MM.1S (cell line): Measurements from ENCODE around the gene CTNNA1.

Source experiments
- EZH2phosphoT487 ChIP-seq: fragments of 300-600 bp; sonication (generic); IDR thresholded peaks from 2 replicates; pipeline ENCODE4 v1.6.1; 2018; ENCODE audit warnings: antibody characterized with exemption, low read length
- TF ChIP-seq, protein P1 (sequence below): fragments of 300-600 bp; sonication (generic); IDR thresholded peaks from 2 replicates; pipeline ENCODE4 v1.5.1; 2016; ENCODE audit warnings: antibody characterized with exemption, low read length, mixed read lengths

DNA sequence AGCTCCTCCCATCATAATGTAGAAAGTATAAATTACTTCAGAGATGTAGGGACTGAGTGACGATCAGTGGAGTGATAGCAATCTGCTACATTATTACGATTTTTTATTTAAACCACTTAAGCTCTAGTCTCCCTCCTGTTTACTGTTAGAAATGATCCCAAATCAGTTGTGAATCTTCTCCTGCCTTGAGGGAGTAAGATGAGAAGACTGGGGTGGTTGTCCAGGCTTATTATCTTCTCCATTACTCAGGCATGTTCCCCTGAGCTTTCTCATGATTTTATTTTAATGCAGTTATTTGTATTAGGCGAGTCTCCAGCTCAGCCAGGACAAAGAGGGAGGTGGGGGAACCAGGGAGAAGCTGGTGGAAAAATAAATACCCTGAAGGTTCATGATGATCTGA is 48.2 kb upstream of the CTNNA1 start:
- TF ChIP-seq, protein P1, sequence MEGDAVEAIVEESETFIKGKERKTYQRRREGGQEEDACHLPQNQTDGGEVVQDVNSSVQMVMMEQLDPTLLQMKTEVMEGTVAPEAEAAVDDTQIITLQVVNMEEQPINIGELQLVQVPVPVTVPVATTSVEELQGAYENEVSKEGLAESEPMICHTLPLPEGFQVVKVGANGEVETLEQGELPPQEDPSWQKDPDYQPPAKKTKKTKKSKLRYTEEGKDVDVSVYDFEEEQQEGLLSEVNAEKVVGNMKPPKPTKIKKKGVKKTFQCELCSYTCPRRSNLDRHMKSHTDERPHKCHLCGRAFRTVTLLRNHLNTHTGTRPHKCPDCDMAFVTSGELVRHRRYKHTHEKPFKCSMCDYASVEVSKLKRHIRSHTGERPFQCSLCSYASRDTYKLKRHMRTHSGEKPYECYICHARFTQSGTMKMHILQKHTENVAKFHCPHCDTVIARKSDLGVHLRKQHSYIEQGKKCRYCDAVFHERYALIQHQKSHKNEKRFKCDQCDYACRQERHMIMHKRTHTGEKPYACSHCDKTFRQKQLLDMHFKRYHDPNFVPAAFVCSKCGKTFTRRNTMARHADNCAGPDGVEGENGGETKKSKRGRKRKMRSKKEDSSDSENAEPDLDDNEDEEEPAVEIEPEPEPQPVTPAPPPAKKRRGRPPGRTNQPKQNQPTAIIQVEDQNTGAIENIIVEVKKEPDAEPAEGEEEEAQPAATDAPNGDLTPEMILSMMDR = no peak
- TF ChIP-seq EZH2phosphoT487 = no peak
